Natural killer cell treated with Interleukin-12 subunit alpha and Interleukin-12 subunit beta and Interleukin-15 and Interleukin-18, amount 100 ng/mL, for 72 hours (primary cell): ENCODE results near the gene GLB1L2. TPM values are rescaled to one million over a fixed set of nuclear protein-coding genes. Genes with fewer than 3 reads are reported as not detected.

Experiments
- ATAC-seq, 2 donors: fragments of 150-1000 bp; cut with Tn5 transposase in 1 of 2; sonication (Bioruptor Pico), chemical (Tn5 transposase) in 1 of 2; 2 replicates each; pipeline ENCODE4 v1.10.0; 2021
- DNase-seq: peaks from one replicate; pipeline ENCODE4 v3.0.0; 2022; ENCODE audit warnings: low spot score
- H3K27ac Mint-ChIP-seq, 2 donors: 1 replicate in 1 of 2; 2 replicates in 1 of 2; pipeline ENCODE4 v1.8.0; 2022; ENCODE audit warnings: mixed read lengths in 2 of 2, mild to moderate bottlenecking in 1 of 2, moderate library complexity in 1 of 2
- H3K27me3 Mint-ChIP-seq, 2 donors: 1 replicate in 1 of 2; 2 replicates in 1 of 2; pipeline ENCODE4 v1.8.0; 2022; ENCODE audit warnings: mixed read lengths in 2 of 2
- H3K36me3 Mint-ChIP-seq: one replicate; pipeline ENCODE4 v1.8.0; 2022; ENCODE audit warnings: mixed read lengths
- H3K4me1 Mint-ChIP-seq, 2 donors: 1 replicate in 1 of 2; 2 replicates in 1 of 2; pipeline ENCODE4 v1.8.0; 2022; ENCODE audit warnings: low read depth in 2 of 2, mixed read lengths in 2 of 2, mild to moderate bottlenecking in 1 of 2
- H3K4me3 Mint-ChIP-seq: one replicate; pipeline ENCODE4 v1.8.0; 2022; ENCODE audit warnings: mixed read lengths
- H3K9me3 Mint-ChIP-seq: 2 replicates; pipeline ENCODE4 v1.8.0; 2022; ENCODE audit warnings: mixed read lengths
- total RNA-seq, 2 donors: library from RNA; stranded (reverse); gene quantifications; one replicate each; pipeline ENCODE4 v1.2.3, GENCODE V29; 2022

The GLB1L2 gene
- total RNA-seq, 2 donors from 2014 or later = 1.7 to 15.0 TPM

DNA sequence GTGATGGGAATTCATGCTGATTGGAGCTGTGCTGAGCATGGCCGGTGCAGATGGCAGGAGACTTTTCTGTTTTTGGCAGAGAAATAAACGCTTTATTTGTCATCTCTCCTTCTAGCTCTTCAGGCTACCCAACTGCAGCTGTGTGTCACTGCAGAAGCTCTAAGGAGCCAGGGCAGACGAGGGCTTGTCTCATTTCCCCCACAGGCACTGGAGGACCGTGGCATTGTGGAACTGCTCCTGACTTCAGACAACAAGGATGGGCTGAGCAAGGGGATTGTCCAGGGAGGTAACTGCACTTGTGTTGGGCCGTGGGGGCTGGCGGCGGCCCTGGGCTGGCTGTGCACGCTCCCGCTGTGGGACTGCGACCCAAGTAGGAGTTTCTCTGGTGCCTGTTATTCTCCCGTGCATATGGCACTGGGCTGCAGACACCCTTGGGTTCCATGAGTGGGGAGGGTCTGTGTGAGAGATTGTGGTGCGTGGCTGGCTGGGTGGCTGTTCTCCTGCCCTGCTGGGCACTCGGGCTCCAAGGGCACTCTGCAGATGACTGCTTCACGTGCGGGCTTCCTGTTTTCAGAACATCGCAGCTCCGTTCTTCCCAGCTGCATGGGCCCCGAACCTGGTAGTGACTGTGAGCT is 27.2 kb downstream of the GLB1L2 start:
- no peak overlapping the region for H3K27ac Mint-ChIP-seq
- H3K9me3 Mint-ChIP-seq = no peaks in the 10 kb centered on the region
- H3K4me3 Mint-ChIP-seq = no peak overlapping the region
- peaks cover 9 to 21% of the 10 kb centered on the region in 2 donors for H3K27me3 Mint-ChIP-seq
- ATAC-seq (no peak), DNase-seq (no peak)
- peaks cover 10 to 12% of the 10 kb centered on the region in 2 donors for H3K4me1 Mint-ChIP-seq
- H3K36me3 Mint-ChIP-seq = no peaks in the 10 kb centered on the region

DNA sequence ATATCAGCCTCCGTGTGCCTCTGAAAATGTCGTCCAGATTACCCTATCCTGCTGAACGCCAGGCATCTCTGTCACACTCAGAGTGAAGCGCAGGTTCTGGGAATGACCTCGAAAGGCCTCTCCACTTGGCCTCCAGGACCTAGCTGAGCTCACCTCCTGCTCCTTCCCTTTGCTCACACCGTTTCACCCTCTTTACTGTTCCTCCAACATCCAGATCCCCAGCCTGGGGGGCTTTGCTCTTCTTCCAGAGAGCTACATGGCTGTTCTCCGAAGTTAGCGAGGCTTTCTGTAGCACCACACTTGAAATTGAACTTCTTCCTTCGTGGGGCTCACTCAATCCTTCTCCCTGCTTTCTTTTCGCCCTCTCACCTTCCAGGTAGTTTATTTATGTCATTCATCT is 27.9 kb downstream of the GLB1L2 start:
- ATAC-seq = no peak
- no peaks in the 10 kb centered on the region for H3K9me3 Mint-ChIP-seq
- H3K4me3 Mint-ChIP-seq = peak overlapping the region; percentile 15

DNA sequence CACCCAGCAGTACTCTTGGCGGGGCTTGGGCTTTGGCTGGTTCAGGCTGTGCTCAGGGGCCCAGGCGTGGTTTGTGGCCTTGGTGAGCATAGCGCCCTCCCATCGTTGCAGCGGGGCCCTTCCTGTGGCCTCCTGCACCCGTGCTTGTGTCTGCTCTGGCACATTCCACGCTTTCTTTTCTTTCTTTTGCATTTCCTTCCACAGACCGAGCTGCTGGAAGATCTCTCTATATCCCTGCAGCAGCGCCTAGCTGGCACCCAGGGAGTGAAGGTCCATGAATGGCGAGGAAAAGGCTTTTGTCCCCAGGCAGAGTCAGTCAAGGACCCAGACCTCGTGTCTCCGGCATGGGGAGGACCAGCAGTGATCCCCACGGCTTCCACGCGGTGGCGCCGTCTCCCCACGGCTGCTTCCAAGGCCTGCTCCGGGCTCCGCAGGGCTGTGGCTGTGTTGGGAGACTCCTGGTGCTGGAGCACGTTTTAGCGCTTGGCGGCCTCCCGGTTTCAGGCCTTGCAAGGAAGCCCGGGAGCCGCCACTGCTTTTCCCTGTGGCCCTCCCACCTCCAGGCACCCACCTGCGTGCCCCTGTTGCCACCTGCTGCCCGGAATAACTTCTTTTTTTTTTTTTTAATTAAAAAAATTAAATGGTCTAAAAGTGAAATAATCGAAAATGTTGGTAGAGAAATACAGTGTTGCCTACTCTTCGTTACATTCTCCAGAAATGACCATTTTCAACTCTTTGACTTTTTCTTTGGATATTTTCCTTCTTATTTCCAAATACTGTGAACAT is 28.5 kb downstream of the GLB1L2 start:
- H3K27me3 Mint-ChIP-seq = peaks cover 9 to 16% of the 10 kb centered on the region in 2 donors

More for the DNA sequence above, 27.9 kb downstream of the GLB1L2 start:
- peaks cover 9 to 21% of the 10 kb centered on the region in 2 donors for H3K27me3 Mint-ChIP-seq
- H3K27ac Mint-ChIP-seq = peak overlapping the region in 1 of 2 donors; percentile 50
- H3K36me3 Mint-ChIP-seq = no peaks in the 10 kb centered on the region
- H3K4me1 Mint-ChIP-seq = peaks cover 10 to 12% of the 10 kb centered on the region in 2 donors
- no peak for DNase-seq

DNA sequence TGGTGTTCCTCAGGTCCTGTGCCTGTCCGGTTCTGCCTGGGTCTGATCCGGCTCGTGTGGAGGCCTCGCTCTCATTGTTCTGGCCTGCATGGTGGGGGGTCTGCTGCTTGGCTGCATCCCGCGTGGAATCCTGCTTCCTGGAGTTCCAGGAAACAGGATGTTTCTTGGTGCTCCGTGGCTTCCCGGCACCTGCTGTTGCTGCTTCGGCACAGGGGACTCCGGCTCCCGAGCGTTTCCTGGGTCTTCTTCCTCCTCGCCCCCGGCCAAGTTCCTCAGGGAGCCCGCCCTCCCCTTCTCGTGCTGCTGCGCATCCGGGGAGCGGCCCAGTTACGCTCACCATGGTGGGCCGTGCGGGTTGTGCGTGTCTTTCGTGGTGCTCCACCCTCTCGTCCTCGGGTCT is 29.9 kb downstream of the GLB1L2 start:
- peaks cover 9 to 13% of the 10 kb centered on the region in 2 donors for H3K27me3 Mint-ChIP-seq
- H3K4me1 Mint-ChIP-seq = peaks cover 10 to 12% of the 10 kb centered on the region in 2 donors
- no peaks in the 10 kb centered on the region for H3K36me3 Mint-ChIP-seq
- no peak overlapping the region for H3K27ac Mint-ChIP-seq
- H3K9me3 Mint-ChIP-seq = no peaks in the 10 kb centered on the region
- ATAC-seq = no peak
- DNase-seq = no peak
- no peak overlapping the region for H3K4me3 Mint-ChIP-seq

More for the DNA sequence above, 28.5 kb downstream of the GLB1L2 start:
- H3K4me3 Mint-ChIP-seq = peak overlapping the region; percentile 15
- peaks cover 10 to 12% of the 10 kb centered on the region in 2 donors for H3K4me1 Mint-ChIP-seq
- peak overlapping the region in 1 of 2 donors; percentile 50 for H3K27ac Mint-ChIP-seq
- H3K36me3 Mint-ChIP-seq = no peaks in the 10 kb centered on the region
- ATAC-seq (peak; percentile 92), DNase-seq (peak; percentile 79)
- no peaks in the 10 kb centered on the region for H3K9me3 Mint-ChIP-seq

DNA sequence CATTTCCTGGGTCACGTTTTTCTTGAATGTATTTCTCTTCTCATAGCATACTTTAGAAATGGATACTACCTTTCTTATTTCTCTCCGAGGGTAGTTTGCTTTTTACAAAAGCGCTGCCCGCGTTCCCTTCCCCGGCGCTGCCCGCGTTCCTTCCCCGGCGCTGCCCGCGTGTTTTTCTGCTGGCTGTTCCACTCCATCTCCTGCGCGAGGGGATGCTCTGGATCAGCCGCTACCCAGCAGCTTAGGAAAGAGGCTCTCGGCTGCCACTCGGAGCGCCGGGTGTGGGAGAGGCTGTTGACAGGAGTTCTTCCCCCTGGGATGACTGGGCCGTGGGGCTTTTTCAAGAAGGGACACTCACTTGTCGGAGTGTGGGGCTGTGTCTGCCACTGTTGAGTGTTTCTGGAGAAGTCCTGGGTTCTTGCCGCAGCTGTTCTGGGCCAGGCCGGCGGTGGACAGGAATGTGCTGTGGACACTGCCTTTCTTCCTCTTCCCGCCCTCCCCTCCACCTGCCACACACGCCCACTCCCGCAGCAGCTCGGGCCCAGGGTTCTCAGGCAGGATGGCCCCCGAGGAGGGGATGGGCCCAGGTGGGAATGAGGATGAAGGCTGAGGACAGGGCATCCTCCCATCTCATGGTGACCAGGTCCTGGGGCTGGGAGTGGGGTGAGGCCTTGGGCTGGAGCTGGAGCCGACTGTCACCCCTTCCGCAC is 30.6 kb downstream of the GLB1L2 start:
- H3K4me3 Mint-ChIP-seq = no peak overlapping the region
- ATAC-seq = no peak
- H3K36me3 Mint-ChIP-seq = no peaks in the 10 kb centered on the region
- no peak overlapping the region for H3K27ac Mint-ChIP-seq
- DNase-seq = no peak
- no peaks in the 10 kb centered on the region for H3K9me3 Mint-ChIP-seq
- peaks cover 10 to 12% of the 10 kb centered on the region in 2 donors for H3K4me1 Mint-ChIP-seq
- peaks cover 9 to 13% of the 10 kb centered on the region in 2 donors for H3K27me3 Mint-ChIP-seq

DNA sequence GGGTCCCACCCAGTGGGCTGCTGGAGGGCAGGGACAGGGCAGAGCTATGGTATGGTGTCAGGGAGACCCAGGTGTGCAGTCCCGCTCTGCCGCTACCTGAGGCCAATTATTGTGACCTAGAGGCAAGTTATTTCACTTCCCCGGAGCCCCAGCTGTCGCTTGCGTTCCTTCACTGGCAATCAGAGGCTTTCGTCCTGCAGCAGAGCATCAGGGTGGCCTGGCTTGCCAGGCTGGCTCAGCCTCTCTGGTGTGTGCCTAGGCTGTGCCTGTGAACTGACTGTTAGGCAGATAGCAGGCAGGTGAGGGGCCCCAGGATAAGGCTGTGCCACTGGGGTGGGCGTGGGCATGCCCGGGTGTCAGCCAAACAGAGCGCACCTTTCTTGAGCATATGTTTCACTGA is 31.4 kb downstream of the GLB1L2 start:
- no peak for DNase-seq
- H3K27ac Mint-ChIP-seq = no peak overlapping the region
- H3K4me1 Mint-ChIP-seq = peaks cover 10 to 12% of the 10 kb centered on the region in 2 donors
- H3K4me3 Mint-ChIP-seq = no peak overlapping the region
- no peaks in the 10 kb centered on the region for H3K36me3 Mint-ChIP-seq
- peaks cover 9 to 13% of the 10 kb centered on the region in 2 donors for H3K27me3 Mint-ChIP-seq
- ATAC-seq = no peak
- H3K9me3 Mint-ChIP-seq = no peaks in the 10 kb centered on the region

DNA sequence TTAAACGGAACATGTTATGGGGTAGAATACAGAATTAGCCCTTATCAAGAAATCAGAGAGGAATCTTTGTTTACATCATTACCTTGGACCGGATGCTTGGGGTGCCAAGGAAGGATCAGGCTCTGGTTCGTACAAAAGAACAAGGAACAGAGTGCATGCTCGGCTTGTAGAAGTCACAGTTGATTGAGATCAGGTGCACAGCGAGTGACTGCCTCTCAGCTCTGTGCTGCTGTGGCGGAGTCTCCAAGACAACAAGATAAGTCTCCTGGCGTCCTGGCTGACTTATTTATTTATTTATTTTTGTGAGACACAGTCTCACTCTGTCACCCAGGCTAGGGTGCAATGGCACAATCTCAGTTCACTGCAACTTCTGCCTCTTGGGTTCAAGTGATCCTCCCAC is 31.8 kb downstream of the GLB1L2 start:
- Mint-ChIP-seq H3K36me3 (no peaks in the 10 kb centered on the region), H3K4me1 (peaks cover 10 to 14% of the 10 kb centered on the region in 2 donors), H3K4me3 (no peak overlapping the region), H3K27ac (no peak overlapping the region), H3K27me3 (peaks cover 9 to 13% of the 10 kb centered on the region in 2 donors), H3K9me3 (no peaks in the 10 kb centered on the region)
- no peak for DNase-seq
- ATAC-seq = no peak

DNA sequence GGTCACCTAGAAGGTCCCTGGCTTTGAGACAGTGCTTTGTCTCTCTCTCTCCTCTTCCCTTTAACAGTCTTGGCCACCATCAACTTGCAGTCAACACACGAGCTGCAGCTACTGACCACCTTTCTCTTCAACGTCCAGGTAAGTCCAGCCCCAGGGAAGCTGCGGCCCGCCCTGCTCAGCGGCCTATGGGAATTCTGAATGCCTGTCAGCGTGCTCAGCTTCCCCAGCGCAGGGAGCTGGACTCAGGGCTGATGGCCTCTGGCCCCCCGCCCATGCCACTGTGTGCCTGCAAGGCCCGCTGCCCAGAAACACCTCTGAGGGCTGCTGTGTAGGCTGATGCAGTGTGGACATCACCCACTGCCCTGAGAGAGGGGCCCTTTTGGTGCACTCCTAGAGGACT is 32.5 kb downstream of the GLB1L2 start:
- Mint-ChIP-seq H3K27me3 (peaks cover 9 to 13% of the 10 kb centered on the region in 2 donors), H3K4me1 (peaks cover 10 to 15% of the 10 kb centered on the region in 2 donors), H3K27ac (no peak overlapping the region), H3K9me3 (no peaks in the 10 kb centered on the region), H3K4me3 (no peak overlapping the region), H3K36me3 (no peaks in the 10 kb centered on the region)
- DNase-seq (no peak), ATAC-seq (no peak)

DNA sequence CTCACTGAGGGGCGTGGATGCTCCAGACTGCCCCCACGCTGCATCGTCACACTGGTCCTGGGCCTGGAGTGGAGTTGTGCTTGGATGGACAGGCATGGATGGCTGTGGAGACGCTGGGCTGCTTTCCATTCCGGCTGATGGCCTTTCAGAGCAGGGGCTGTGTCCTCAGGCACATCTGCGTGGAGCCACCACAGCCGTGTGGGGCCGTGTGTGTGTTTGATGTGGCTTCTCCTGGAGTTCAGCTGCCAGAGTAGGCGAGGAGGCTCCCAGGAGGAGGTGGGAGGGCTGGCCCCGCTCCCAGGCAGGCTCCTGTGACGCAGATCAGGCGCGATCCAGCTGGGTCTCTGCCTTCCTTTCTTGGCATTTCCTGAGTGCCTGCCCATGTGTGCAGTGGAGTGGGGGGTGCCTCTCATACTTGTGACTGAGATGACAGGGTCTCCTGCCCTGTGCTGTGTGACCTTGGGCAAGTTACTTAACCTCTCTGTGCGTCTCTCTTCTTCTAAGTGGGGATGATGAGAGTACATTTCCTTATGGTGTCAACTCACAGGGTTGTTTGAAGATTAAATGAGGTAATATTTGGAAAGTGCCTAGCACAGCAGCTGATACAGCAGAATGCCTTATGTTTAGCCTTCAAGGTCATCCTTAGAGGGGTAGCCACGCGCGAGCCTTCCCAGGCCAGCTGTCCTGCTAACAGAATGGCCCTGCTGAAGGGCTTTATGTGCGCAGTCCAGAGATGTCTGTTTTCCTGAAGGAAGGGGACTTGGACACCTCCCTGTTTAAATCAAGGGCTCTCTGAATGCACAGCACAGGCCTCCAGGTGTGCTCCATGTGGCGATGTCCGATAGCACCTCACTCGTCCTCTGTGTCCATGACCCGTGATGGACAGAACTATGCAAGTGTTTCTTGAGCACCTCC is 33.5 kb downstream of the GLB1L2 start:
- DNase-seq = peak; percentile 32
- no peak overlapping the region for H3K4me3 Mint-ChIP-seq
- H3K27me3 Mint-ChIP-seq = peaks cover 6 to 9% of the 10 kb centered on the region in 2 donors
- no peak for ATAC-seq
- H3K36me3 Mint-ChIP-seq = no peaks in the 10 kb centered on the region
- peaks cover under 1 to 7% of the 10 kb centered on the region in 2 donors for H3K4me1 Mint-ChIP-seq
- no peak overlapping the region for H3K27ac Mint-ChIP-seq
- no peaks in the 10 kb centered on the region for H3K9me3 Mint-ChIP-seq

DNA sequence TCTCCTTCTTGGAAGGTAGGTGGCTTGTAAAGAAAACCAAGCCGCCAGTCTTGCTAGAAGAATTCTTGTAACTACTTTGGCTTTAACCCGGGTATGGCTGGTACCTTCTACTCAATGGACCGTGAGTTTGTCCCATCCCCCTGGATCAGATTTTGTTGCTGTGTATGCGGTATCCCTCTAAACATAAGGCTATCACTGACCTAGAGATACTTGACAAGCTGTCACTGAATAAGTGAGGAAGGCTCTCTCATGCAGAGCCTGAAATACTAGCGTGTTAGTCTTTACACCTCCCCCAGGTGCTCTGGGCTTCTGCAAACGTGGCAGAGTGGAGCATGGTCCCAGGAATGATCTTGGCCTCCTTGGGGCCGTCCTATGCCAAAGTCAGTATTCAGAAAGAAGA is 34.5 kb downstream of the GLB1L2 start:
- H3K4me1 Mint-ChIP-seq = peaks cover 0 to 7% of the 10 kb centered on the region in 2 donors
- ATAC-seq (no peak), DNase-seq (no peak)
- no peak overlapping the region for H3K27ac Mint-ChIP-seq
- H3K36me3 Mint-ChIP-seq = no peaks in the 10 kb centered on the region
- H3K4me3 Mint-ChIP-seq = no peak overlapping the region
- H3K9me3 Mint-ChIP-seq = no peaks in the 10 kb centered on the region
- peaks cover 6 to 9% of the 10 kb centered on the region in 2 donors for H3K27me3 Mint-ChIP-seq

DNA sequence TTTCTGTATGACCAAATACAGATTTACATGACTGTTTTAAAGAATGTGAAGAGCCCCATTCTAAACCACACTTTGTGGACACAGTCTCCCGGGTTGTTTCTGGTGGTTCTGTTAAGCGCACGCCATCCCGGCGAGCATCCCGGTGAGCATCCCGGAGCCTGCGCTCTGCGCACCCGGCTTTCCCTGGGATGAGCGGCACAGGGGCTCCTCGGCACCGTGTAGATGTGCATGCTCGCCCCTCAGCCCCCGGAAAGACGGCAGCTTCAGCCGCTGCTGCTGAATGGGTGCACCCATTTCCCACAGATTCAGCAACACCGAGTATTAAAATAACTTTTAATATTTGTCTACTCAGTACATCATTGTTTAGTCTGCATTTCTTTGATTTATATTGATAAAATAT is 36.0 kb downstream of the GLB1L2 start:
- Mint-ChIP-seq H3K4me3 (no peak overlapping the region), H3K27me3 (no peaks in the 10 kb centered on the region), H3K9me3 (no peaks in the 10 kb centered on the region), H3K4me1 (peaks cover 0 to 5% of the 10 kb centered on the region in 2 donors), H3K36me3 (no peaks in the 10 kb centered on the region), H3K27ac (no peak overlapping the region)
- ATAC-seq (no peak), DNase-seq (peak; percentile 45)

DNA sequence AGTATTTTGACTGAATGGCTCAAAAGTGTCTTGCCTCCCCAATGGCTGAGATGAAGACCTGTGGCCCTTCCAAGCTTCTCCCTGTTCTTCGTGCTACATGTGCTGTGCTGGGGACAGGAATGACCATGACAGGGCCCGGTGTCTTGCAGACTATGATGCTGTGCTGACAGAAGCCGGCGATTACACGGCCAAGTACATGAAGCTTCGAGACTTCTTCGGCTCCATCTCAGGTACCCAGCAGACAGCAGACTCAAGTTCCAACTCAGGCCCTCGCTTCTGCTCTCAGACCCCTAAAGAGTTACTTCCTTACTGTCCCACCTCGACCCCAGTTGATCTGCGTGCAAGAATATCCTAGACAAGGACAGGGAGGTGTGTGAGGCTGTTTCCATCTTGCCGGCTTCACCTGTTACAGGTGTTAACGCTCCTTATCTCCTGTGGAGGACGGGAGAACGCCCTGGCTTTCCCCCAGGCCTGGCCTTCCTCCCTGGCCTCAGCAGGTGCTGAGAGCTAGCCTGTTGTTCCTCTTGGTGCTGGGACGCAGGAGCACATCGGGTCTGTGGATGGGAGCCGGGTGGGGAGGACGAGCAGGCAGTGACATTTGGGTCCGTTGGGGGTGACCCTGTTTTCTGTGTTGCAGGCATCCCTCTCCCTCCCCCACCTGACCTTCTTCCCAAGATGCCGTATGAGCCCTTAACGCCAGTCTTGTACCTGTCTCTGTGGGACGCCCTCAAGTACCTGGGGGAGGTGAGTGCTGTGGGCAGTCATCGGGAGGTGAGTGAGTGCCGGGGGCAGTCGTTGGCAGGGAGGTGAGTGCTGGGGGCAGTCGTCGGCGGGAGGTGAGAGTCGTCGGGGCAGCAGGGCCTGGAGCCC is 38.1 kb downstream of the GLB1L2 start:
- no peaks in the 10 kb centered on the region for H3K27me3 Mint-ChIP-seq
- H3K9me3 Mint-ChIP-seq = no peaks in the 10 kb centered on the region
- no peak for ATAC-seq
- peaks cover 0 to 5% of the 10 kb centered on the region in 2 donors for H3K4me1 Mint-ChIP-seq
- H3K36me3 Mint-ChIP-seq = no peaks in the 10 kb centered on the region
- H3K4me3 Mint-ChIP-seq = no peak overlapping the region
- peak; percentile 53 for DNase-seq
- H3K27ac Mint-ChIP-seq = no peak overlapping the region
